Neuron (in vitro differentiated cells): Measurements from ENCODE around the gene MUC21.

ENCODE experiments used
- H2AFZ ChIP-seq: one replicate; pipeline ENCODE4 v1.6.1; 2013; ENCODE audit warnings: low read depth, mild to moderate bottlenecking, inconsistent platforms, low read length, moderate library complexity
- H3K27me3 ChIP-seq: one replicate; pipeline ENCODE4 v1.6.1; 2013; ENCODE audit warnings: low read length; ENCODE audit not compliant: insufficient read depth
- H3K36me3 ChIP-seq: one replicate; pipeline ENCODE4 v1.6.1; 2013; ENCODE audit warnings: low read length; ENCODE audit not compliant: insufficient read depth
- H3K4me1 ChIP-seq: one replicate; pipeline ENCODE4 v1.6.1; 2013; ENCODE audit warnings: low read length; ENCODE audit not compliant: insufficient read depth
- H3K4me3 ChIP-seq: 2 replicates; pipeline ENCODE4 v1.5.1; 2013; ENCODE audit warnings: mild to moderate bottlenecking, low read length, moderate library complexity
- H3K9me3 ChIP-seq: one replicate; pipeline ENCODE4 v1.6.1; 2013; ENCODE audit warnings: low read length

The MUC21 gene

GRCh38 chr6:31025595-31025994, 42.1 kb downstream of the MUC21 start:
- Histone ChIP-seq H2AFZ (no peak overlapping the region), H3K36me3 (no peaks in the 10 kb centered on the region), H3K4me3 (no peak overlapping the region), H3K4me1 (no peaks in the 10 kb centered on the region), H3K9me3 (no peaks in the 10 kb centered on the region), H3K27me3 (no peaks in the 10 kb centered on the region)

DNA sequence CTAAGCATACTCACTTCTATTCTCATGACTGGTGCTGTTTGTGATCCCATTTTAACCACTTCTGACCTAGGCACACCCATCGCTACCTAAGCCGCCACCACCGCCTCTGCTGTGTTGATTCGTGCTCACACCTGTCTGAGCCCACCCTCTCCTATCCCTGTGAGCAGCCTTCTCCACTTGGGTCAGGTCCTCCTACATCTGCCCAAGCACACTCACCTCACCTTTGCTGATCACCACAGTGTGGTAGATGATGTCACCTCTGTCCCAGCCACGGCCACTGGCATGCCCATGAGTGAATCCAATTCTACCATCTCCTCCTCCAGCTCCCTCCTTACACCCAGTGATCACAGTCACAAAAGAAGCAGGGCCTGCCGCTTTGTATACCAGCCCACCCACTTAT, 47.6 kb downstream of the MUC21 start:
- Histone ChIP-seq H2AFZ (no peak overlapping the region), H3K4me1 (no peaks in the 10 kb centered on the region), H3K4me3 (no peak overlapping the region), H3K27me3 (peaks cover 1% of the 10 kb centered on the region), H3K36me3 (no peaks in the 10 kb centered on the region), H3K9me3 (no peaks in the 10 kb centered on the region)

DNA sequence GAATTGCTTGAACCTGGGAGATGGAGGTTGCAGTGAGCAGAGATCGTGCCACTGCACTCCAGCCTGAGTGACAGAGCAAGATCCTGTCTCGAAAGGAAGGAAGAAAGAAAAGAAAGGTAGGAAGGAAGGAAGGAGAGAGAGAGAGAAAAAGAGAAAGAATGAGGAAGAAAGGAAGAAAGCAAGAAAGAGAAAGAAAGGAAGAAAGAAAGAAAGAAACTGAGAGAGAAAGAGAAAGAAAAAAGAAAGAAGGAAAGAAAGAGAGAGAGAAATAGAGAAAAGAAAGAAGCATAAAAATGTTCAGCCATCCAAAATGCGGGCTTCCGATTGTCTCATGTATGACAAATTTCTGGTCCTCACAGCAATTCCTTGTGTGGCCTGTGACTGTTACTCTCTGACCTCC, 49.6 kb downstream of the MUC21 start:
- Histone ChIP-seq H2AFZ (no peak overlapping the region), H3K27me3 (peaks cover 6% of the 10 kb centered on the region), H3K4me1 (no peaks in the 10 kb centered on the region), H3K4me3 (no peak overlapping the region), H3K36me3 (no peaks in the 10 kb centered on the region), H3K9me3 (no peaks in the 10 kb centered on the region)

- Histone ChIP-seq H3K36me3 (no peaks in the 10 kb centered on the region), H3K27me3 (peaks cover 6% of the 10 kb centered on the region), H3K4me3 (no peak overlapping the region), H3K4me1 (no peaks in the 10 kb centered on the region), H3K9me3 (no peaks in the 10 kb centered on the region), H2AFZ (no peak overlapping the region)
Observed at GRCh38 chr6:31035862-31036497, 52.5 kb downstream of the MUC21 start.

DNA sequence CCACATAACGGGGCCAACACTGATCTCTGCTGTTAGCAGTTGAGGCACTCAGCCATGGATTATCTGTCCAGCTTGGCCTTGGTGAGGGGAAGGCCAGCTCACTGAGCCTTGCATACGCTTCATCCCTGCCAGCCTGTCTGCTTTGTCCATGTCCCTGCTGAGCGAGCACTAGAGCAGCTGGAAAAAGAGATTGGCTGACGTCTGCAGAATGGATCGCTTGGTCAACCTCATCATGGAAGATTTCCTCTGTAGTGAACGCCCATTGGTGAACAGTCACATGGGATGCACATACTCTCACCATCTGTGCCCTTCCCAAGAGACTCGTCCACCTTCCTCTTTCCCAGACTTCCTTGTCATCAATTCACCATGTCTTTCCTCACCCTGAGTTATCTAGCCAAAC, 53.7 kb downstream of the MUC21 start:
- H3K4me3 ChIP-seq: no peak overlapping the region
- H3K4me1 ChIP-seq: no peaks in the 10 kb centered on the region
- no peaks in the 10 kb centered on the region for H3K9me3 ChIP-seq

DNA sequence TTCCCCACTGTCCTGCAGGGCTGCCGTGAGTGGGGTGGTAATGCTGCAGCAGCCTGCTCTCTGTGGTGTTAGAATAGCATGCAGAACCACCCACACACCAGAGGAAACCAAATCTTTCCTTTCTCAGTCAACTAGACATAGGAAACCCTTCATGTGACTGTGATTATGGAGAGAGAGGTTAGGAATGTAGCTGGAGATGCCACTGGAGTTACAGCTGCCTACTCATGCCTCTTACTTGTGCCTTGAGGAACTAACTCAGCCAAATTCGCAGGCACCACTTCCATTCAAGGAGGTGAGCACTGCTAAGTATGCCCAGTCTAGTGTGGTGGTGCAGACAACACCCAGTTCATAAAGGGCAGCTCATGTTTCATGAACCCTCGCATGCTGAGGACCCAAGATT, 54.2 kb downstream of the MUC21 start:
- H3K4me1 ChIP-seq: no peaks in the 10 kb centered on the region
- no peaks in the 10 kb centered on the region for H3K36me3 ChIP-seq
- no peaks in the 10 kb centered on the region for H3K9me3 ChIP-seq
- no peak overlapping the region for H2AFZ ChIP-seq
- no peak overlapping the region for H3K4me3 ChIP-seq
- H3K27me3 ChIP-seq: peaks cover 6% of the 10 kb centered on the region

More for the DNA sequence above, 53.7 kb downstream of the MUC21 start:
- Histone ChIP-seq H3K27me3 (peaks cover 6% of the 10 kb centered on the region), H2AFZ (no peak overlapping the region), H3K36me3 (no peaks in the 10 kb centered on the region)

GRCh38 chr6:31038559-31038958, 55.0 kb downstream of the MUC21 start:
- no peak overlapping the region for H2AFZ ChIP-seq
- no peaks in the 10 kb centered on the region for H3K9me3 ChIP-seq
- peaks cover 6% of the 10 kb centered on the region for H3K27me3 ChIP-seq
- no peak overlapping the region for H3K4me3 ChIP-seq
- H3K4me1 ChIP-seq: no peaks in the 10 kb centered on the region
- H3K36me3 ChIP-seq: no peaks in the 10 kb centered on the region
